GM13976 (cell line): ENCODE results near the gene NKX6-1.
A peak's percentile ranks its signal among the peaks of the same experiment; 100 is the strongest.

ENCODE experiments used
- DNase-seq: peaks from one replicate; pipeline ENCODE4 v3.0.0; 2012; ENCODE audit warnings: low spot score
- in situ Hi-C: fragments of 300-500 bp; cut with MboI; formaldehyde crosslinking; loops from one replicate; pipeline ENCODE4 v1.12.0; 2022; ENCODE audit warnings: low sequenced_read_pairs, mixed read lengths, inconsistent platforms; ENCODE audit not compliant: unreplicated experiment
- TF ChIP-seq, protein P1 (sequence below): IDR thresholded peaks from 2 replicates; pipeline ENCODE4 v1.5.1; 2012; ENCODE audit warnings: borderline replicate concordance, mild to moderate bottlenecking; ENCODE audit not compliant: insufficient read depth; ENCODE audit errors: extremely low read depth, missing control alignments, control extremely low read depth

The NKX6-1 gene

DNA sequence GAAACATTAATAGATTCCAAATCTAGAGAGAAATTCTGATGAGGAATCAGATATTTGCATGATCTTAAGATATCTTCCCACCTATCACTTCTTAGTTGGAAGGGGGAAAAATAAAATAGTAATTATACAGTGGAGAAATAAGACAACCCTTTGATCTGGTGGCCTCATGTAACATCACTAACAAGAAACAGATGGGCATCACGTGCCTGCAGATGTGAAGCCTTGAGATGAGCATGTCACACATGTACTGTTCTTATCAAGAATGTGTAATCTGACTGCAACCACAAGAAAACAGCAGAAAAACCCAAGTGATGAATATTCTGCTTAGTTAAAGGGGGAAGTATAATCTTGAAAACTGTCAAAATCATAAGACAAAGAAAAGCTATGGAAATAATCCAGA, 31.4 kb upstream of the NKX6-1 start:
- no peak for DNase-seq
- in situ Hi-C loops, result no loop called here
- TF ChIP-seq, protein P1, sequence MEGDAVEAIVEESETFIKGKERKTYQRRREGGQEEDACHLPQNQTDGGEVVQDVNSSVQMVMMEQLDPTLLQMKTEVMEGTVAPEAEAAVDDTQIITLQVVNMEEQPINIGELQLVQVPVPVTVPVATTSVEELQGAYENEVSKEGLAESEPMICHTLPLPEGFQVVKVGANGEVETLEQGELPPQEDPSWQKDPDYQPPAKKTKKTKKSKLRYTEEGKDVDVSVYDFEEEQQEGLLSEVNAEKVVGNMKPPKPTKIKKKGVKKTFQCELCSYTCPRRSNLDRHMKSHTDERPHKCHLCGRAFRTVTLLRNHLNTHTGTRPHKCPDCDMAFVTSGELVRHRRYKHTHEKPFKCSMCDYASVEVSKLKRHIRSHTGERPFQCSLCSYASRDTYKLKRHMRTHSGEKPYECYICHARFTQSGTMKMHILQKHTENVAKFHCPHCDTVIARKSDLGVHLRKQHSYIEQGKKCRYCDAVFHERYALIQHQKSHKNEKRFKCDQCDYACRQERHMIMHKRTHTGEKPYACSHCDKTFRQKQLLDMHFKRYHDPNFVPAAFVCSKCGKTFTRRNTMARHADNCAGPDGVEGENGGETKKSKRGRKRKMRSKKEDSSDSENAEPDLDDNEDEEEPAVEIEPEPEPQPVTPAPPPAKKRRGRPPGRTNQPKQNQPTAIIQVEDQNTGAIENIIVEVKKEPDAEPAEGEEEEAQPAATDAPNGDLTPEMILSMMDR, result no peak

DNA sequence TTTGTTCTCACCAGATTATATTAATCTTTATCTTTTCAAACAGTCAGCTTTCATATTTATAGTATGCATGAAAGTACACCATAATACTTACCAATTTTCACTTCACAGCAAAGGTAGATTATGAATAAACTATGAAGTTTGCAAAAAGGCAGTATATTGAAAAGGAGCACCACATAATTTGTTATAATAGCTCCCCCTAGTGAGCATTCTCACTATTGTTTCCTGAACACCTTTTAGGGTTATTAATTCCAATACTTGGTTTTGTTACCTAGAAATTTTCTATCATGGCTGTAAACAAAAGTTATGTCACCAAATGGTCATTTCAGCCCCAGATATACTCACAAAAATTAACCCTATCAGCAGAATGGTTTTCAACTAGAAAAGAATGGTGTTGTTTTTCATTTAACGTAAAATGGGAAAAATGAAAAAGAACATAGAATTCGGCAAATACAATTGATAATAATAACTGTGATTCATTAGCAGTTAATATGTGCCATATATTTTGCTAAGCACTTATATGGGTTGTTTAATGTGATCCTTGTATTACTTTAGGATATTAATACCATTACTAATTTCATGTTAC, 30.2 kb upstream of the NKX6-1 start:
- TF ChIP-seq, protein P1, result peak; percentile 42
- in situ Hi-C loops, result no loop called here
- peak; percentile 17 for DNase-seq

DNA sequence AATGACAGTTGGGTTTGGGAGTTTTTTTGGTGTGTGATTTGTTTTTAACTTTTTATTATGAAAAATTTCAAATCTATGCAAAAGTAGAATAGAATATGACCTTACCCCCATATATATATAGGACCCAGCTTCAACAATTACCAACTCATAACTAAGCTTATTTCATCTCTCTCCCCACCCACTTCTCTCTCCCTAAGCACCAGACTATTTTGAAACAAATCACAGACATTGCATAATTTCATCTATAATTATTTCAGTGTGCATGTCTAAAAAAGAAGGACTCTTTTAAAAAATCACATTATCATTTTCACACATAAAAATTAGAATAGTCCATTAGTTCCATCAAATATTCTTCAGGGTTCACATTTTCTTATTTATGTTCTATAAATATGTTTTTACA, 28.3 kb upstream of the NKX6-1 start:
- TF ChIP-seq, protein P1, result no peak
- in situ Hi-C loops, result no loop called here

DNA sequence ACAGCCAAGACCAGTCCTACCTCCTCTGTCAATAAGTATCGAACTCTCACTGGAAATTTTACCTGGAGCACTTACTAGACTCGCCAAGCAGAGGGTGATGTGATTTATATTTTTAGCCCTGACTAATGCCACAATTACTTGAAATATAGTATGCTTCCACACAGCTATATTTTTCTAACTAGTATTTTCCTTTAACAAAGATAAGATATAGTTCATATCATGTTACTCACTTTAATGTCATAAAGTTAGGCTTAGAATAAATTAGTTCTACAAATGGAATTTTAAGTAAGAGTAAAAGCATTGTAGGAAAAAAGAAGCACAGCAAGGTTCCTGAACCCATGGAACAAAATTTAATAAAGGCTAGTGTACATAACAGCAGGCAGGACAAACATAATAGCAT, 16.0 kb upstream of the NKX6-1 start:
- in situ Hi-C loops, result loop anchor here (25.0 kb wide), 1 partner anchor 853 kb away; no protein-coding TSS in a partner anchor
- TF ChIP-seq, protein P1, result no peak
- no peak for DNase-seq

More for the DNA sequence above, 28.3 kb upstream of the NKX6-1 start:
- DNase-seq, result no peak

DNA sequence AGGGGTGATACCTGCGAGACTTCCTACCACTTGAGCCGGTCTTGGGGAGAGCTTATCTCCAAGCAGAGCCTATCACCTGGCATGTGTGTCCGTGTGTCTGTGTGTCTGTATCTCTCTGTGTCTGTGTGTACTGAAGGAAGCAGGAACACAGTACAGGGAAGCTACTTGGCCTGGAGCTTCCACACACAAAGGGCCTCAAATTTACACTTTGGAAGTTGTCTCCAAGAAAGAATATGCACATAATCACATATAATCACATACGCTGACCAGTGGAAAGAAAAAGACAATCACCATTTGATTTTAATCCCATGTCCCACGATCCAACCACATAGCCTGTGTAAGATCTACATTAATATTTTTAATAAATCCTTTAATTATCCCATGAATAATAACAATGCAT, 13.2 kb upstream of the NKX6-1 start:
- TF ChIP-seq, protein P1, result no peak
- in situ Hi-C loops, result loop anchor here (25.0 kb wide), 1 partner anchor 850 kb away; no protein-coding TSS in a partner anchor
- DNase-seq, result no peak

DNA sequence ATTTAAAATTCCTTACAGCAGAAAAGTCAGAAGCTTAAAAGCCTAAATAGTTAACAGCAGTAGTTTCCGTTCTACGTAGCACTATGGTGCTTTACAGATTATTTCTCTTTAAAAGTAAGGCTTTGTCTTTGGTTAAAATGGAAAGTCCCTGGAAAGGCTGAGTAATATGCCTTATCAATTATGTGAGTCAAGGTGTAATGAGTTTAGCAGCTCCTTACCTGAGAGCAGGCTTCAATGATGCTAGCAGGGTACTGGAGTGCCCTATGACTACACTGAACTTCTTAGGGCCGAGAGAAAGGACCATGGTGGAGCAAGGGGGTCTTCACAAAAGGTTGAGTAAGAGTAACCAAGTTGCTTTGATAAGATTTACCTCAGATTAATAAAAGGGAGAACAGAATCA, 12.6 kb upstream of the NKX6-1 start:
- in situ Hi-C loops, result loop anchor here (25.0 kb wide), 1 partner anchor 849 kb away; no protein-coding TSS in a partner anchor
- TF ChIP-seq, protein P1, result no peak
- DNase-seq, result no peak
